Esophagus squamous epithelium (tissue), 4 donors: ENCODE data around the gene MAP3K9.

Experiments
- POLR2A ChIP-seq, 4 donors: fragments of 450-650 bp; IDR thresholded peaks; one replicate each; pipeline ENCODE4 v1.6.1; 2017; ENCODE audit warnings: antibody characterized with exemption in 4 of 4, mild to moderate bottlenecking in 4 of 4, moderate library complexity in 3 of 4
- TF ChIP-seq, protein P1 (sequence below), 6 experiments: fragments of 450-650 bp in 4 of 6; fragments of 200-600 bp in 2 of 6; sonication (generic) in 2 of 6; IDR thresholded peaks; one replicate each; pipeline ENCODE4 v1.5.1; 2016 to 2019; ENCODE audit warnings: antibody characterized with exemption in 6 of 6, mild to moderate bottlenecking in 4 of 6, moderate library complexity in 4 of 6

DNA sequence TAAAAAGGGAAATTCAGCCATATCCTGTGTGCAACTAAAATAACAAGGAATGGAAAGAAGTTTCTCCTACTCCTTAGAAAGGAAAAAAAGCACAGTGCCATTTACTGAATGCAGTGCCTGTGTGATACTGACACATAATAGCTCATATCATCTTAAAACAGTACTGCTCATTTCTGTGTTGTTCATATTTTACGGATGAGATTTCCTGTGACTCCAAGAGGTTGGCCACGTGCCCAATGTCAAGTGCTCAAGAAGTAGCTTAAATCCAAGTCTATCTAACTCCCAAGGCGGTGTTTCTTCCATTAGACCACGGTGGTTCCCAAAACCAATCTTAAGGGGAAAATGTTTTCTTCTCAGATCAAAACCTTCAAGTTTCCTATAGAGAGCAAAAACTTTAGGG is 20.0 kb downstream of the MAP3K9 start:
- TF ChIP-seq, protein P1, sequence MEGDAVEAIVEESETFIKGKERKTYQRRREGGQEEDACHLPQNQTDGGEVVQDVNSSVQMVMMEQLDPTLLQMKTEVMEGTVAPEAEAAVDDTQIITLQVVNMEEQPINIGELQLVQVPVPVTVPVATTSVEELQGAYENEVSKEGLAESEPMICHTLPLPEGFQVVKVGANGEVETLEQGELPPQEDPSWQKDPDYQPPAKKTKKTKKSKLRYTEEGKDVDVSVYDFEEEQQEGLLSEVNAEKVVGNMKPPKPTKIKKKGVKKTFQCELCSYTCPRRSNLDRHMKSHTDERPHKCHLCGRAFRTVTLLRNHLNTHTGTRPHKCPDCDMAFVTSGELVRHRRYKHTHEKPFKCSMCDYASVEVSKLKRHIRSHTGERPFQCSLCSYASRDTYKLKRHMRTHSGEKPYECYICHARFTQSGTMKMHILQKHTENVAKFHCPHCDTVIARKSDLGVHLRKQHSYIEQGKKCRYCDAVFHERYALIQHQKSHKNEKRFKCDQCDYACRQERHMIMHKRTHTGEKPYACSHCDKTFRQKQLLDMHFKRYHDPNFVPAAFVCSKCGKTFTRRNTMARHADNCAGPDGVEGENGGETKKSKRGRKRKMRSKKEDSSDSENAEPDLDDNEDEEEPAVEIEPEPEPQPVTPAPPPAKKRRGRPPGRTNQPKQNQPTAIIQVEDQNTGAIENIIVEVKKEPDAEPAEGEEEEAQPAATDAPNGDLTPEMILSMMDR (IDR thresholded peaks at IDR 0.05) = no peak
- TF ChIP-seq POLR2A (IDR thresholded peaks at IDR 0.05) = no peak
